WERI-Rb-1 (cell line): Measurements from ENCODE around the gene SNX9.
"Not testable (repeated sequence)": the region's sequence is repeated elsewhere in the genome, so short reads cannot be mapped to it uniquely, and the experiment has no call there.

Experiments used
- DNase-seq: peaks from one replicate; pipeline ENCODE4 v3.0.0-alpha.2; 2020
- H3K27ac ChIP-seq: fragments of 250-450 bp; sonication (Bioruptor Pico); 2 replicates; pipeline ENCODE4 v1.5.1; 2020; ENCODE audit warnings: mild to moderate bottlenecking, moderate library complexity
- H3K27me3 ChIP-seq: fragments of 250-450 bp; sonication (Bioruptor Pico); 2 replicates; pipeline ENCODE4 v1.5.1; 2021; ENCODE audit warnings: mild to moderate bottlenecking, low read depth, moderate library complexity; ENCODE audit not compliant: insufficient read depth, severe bottlenecking
- H3K36me3 ChIP-seq: fragments of 250-450 bp; sonication (Bioruptor Pico); 2 replicates; pipeline ENCODE4 v1.5.1; 2020; ENCODE audit warnings: mild to moderate bottlenecking, moderate library complexity
- H3K4me3 ChIP-seq: 2 replicates; pipeline ENCODE4 v1.5.1; 2011; ENCODE audit warnings: low read depth, mild to moderate bottlenecking, control low read depth, low read length
- H3K9me3 ChIP-seq: fragments of 250-450 bp; sonication (Bioruptor Pico); 2 replicates; pipeline ENCODE4 v1.5.1; 2021; ENCODE audit warnings: mild to moderate bottlenecking, moderate library complexity; ENCODE audit not compliant: severe bottlenecking
- CTCF ChIP-seq: IDR thresholded peaks from 2 replicates; pipeline ENCODE4 v1.5.1; 2011; ENCODE audit warnings: low read depth, mild to moderate bottlenecking, control low read depth, inconsistent platforms, low read length

SNX9 gene

GRCh38 chr6:157937916-157938315, 114.9 kb downstream of the SNX9 start:
- Histone ChIP-seq H3K36me3 (peaks cover 82% of the 10 kb centered on the region), H3K27me3 (no peaks in the 10 kb centered on the region), H3K27ac (no peak overlapping the region), H3K4me3 (no peak overlapping the region), H3K9me3 (no peaks in the 10 kb centered on the region)
- no peak for DNase-seq
- no peak for TF ChIP-seq CTCF

GRCh38 chr6:157940375-157941036, 117.5 kb downstream of the SNX9 start:
- not testable (repeated sequence) for H3K27ac ChIP-seq, DNase-seq
- H3K36me3 ChIP-seq = peaks cover 84% of the 10 kb centered on the region

GRCh38 chr6:157941101-157941863, 118.2 kb downstream of the SNX9 start:
- no peak for TF ChIP-seq CTCF
- Histone ChIP-seq H3K9me3 (no peaks in the 10 kb centered on the region), H3K27ac (no peak overlapping the region), H3K4me3 (no peak overlapping the region), H3K27me3 (no peaks in the 10 kb centered on the region), H3K36me3 (peaks cover 81% of the 10 kb centered on the region)
- DNase-seq = no peak

More at GRCh38 chr6:157940375-157941036, 117.5 kb downstream of the SNX9 start:
- not testable (repeated sequence) for H3K27me3 ChIP-seq, H3K9me3 ChIP-seq, H3K4me3 ChIP-seq

- H3K27me3 ChIP-seq = no peaks in the 10 kb centered on the region
Measured at GRCh38 chr6:157942351-157942750, 119.3 kb downstream of the SNX9 start.

GRCh38 chr6:157943249-157943963, 120.4 kb downstream of the SNX9 start:
- Histone ChIP-seq H3K27ac (no peak overlapping the region), H3K36me3 (peaks cover 64% of the 10 kb centered on the region), H3K27me3 (no peaks in the 10 kb centered on the region), H3K4me3 (no peak overlapping the region), H3K9me3 (no peaks in the 10 kb centered on the region)
- TF ChIP-seq CTCF = no peak
- no peak for DNase-seq

More at GRCh38 chr6:157942351-157942750, 119.3 kb downstream of the SNX9 start:
- Histone ChIP-seq H3K4me3 (no peak overlapping the region), H3K9me3 (no peaks in the 10 kb centered on the region), H3K36me3 (peaks cover 70% of the 10 kb centered on the region), H3K27ac (no peak overlapping the region)
- TF ChIP-seq CTCF = no peak
- DNase-seq = no peak

GRCh38 chr6:157943964-157944283, 120.9 kb downstream of the SNX9 start:
- TF ChIP-seq CTCF = no peak
- no peak for DNase-seq
- Histone ChIP-seq H3K27ac (no peak overlapping the region), H3K9me3 (no peaks in the 10 kb centered on the region), H3K4me3 (no peak overlapping the region), H3K36me3 (peaks cover 59% of the 10 kb centered on the region), H3K27me3 (no peaks in the 10 kb centered on the region)
